Astrocyte of the spinal cord (primary cell): ENCODE data around the gene UBE2S.
"Not testable (repeated sequence)": the region's sequence is repeated elsewhere in the genome, so short reads cannot be mapped to it uniquely, and the experiment has no call there.

Source experiments
- DNase-seq: peaks from one replicate; pipeline ENCODE4 v3.0.0; 2011; ENCODE audit warnings: low read depth, low spot score
- H3K4me3 ChIP-seq: 2 replicates; pipeline ENCODE4 v1.5.1; 2011; ENCODE audit warnings: low read depth, mild to moderate bottlenecking, low read length, moderate library complexity
- in situ Hi-C: cut with HindIII; loops from 2 replicates; pipeline ENCODE4 v1.10.0; 2017; ENCODE audit warnings: low sequenced_read_pairs
- TF ChIP-seq, protein P1 (sequence below): IDR thresholded peaks from 2 replicates; pipeline ENCODE4 v1.5.1; 2012; ENCODE audit warnings: low read depth, mild to moderate bottlenecking, low read length, inconsistent platforms

Gene UBE2S

DNA sequence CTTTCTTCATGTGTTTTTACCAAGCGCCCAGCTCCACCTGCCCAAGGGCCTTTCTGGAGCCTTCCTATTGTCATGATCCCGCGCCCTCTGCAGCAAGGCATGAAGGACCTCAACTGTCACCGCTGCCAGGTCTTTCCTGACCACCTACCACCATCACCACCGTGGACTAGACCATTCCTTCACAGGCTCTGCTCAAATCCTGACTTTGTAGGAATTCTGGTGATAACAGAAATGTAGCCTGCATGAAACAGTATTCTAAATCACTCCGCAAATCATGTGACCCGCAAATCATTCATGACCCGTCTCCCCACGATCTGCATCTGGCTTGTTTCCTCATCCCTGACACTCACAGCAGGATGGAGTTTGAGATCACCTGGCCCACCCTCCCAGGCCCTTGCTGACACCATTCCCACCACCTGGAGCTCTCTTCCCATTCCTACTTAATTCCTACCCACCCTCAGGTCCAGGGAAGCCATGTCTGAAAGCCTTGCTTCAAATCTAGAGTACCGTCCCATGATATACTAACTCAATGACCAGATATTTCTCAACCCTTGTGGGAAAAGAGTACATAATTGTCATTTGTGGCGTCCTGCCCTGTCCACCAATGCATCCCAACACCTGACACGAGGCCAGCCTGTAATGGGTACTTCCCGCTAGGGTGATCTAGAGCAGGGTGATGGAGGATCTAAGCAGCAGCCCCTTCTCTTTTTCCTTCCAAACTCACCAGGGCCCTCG, 1.3 kb downstream of the UBE2S start:
- TF ChIP-seq, protein P1, sequence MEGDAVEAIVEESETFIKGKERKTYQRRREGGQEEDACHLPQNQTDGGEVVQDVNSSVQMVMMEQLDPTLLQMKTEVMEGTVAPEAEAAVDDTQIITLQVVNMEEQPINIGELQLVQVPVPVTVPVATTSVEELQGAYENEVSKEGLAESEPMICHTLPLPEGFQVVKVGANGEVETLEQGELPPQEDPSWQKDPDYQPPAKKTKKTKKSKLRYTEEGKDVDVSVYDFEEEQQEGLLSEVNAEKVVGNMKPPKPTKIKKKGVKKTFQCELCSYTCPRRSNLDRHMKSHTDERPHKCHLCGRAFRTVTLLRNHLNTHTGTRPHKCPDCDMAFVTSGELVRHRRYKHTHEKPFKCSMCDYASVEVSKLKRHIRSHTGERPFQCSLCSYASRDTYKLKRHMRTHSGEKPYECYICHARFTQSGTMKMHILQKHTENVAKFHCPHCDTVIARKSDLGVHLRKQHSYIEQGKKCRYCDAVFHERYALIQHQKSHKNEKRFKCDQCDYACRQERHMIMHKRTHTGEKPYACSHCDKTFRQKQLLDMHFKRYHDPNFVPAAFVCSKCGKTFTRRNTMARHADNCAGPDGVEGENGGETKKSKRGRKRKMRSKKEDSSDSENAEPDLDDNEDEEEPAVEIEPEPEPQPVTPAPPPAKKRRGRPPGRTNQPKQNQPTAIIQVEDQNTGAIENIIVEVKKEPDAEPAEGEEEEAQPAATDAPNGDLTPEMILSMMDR, result no peak
- peak overlapping the region; percentile 80 for H3K4me3 ChIP-seq
- no peak for DNase-seq
- in situ Hi-C loops, result no loop called here

DNA sequence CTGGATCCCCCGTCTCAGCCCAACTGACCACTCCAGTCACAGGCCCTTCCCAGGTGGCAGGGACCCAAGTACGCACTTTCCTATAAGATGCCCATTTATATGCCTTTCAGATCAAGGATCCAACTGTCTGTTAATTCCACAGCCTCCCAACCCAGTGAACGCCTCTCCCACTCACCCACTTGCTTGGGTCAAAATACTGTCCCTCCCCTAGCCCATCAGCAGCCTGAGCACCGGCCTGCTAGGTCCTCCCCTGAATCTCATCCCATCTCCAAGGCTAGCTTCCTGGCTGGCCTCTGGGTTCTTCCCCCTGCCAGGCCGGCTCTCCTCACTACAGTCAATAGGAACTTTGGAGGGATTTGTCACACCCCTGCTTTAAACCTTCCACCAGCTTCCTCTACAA, 1.9 kb downstream of the UBE2S start:
- peak overlapping the region; percentile 80 for H3K4me3 ChIP-seq
- TF ChIP-seq, protein P1, result no peak
- DNase-seq, result no peak
- in situ Hi-C loops, result no loop called here

DNA sequence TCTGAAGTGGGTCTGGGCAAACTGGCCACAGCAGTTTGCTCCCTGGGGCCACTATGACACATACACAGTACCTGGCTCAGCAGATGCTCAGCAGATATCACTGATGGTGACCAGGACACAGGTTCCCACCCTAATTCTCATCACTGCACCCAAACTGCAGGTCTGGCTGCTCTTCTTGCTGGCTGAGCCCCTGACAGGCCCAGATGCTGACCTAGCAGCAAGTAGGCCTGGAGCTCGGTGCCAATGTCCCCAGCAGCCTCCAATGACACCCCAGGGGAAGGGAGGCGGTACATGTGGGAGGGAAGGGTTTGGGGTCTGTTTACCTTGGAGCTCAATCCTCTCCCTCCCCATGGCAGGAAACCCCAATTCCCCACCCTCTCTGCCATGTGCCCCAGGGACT, 5.1 kb downstream of the UBE2S start:
- in situ Hi-C loops, result no loop called here
- H3K4me3 ChIP-seq, result no peak overlapping the region
- TF ChIP-seq, protein P1, result no peak
- DNase-seq, result no peak

DNA sequence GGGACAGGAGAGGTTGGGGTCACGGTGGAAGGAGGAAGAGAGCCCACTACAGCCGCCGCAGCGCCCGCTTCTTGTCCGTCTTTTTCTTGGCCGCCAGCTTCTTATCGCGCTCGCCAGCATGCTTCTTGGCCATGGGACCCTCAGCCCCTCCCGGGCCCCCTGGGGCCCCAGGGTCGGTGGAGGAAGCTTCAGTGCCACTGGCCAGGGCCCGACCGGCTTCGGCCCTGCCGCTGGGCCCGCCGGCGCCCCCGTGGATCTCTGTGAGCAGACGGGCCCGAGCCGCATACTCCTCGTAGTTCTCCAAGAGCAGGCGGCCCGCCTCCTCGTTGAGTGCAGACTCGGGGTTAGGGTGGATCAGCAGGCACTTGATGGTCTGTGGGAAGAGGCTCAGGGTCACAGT, 6.2 kb downstream of the UBE2S start:
- DNase-seq, H3K4me3 ChIP-seq, in situ Hi-C loops: not testable (repeated sequence)

DNA sequence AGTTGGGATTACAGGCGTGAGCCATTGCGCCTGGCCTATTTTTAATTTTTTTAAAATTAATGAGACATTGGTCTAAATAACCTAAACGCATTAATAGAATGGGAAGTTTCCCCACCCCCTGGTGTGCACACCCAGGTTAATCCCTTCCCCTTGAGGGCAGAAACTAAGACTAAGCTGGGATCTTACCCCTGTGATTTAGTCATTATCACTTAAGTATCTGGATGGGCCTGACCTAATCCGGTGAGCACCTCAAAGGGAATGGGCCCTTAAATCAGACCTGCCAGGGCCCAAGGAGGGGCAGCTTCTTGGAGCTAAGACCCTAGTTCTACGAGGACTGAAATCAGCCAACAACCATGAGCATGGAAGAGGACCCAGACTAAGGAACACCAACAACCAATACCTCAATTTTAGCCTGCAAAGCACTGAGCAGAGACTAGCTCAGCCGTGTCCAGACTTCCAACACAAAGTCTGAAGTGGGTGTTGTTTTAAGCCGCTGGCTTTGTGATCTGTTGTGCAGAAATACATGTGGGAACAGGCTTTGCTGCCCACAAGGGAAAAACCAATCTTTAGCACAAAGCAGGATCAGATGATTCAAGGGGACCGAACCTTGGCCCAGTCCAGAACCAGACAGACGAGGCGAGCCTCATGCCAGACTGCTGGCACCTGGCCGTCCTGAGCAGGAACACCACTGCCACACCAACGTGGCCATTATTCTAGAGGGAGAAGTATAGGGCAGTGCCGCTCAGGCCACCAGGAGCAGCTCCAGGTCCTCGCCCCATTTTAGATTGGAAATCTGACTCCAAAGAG, 7.1 kb downstream of the UBE2S start:
- no peak for DNase-seq
- in situ Hi-C loops, result no loop called here
- TF ChIP-seq, protein P1, result no peak
- no peak overlapping the region for H3K4me3 ChIP-seq

DNA sequence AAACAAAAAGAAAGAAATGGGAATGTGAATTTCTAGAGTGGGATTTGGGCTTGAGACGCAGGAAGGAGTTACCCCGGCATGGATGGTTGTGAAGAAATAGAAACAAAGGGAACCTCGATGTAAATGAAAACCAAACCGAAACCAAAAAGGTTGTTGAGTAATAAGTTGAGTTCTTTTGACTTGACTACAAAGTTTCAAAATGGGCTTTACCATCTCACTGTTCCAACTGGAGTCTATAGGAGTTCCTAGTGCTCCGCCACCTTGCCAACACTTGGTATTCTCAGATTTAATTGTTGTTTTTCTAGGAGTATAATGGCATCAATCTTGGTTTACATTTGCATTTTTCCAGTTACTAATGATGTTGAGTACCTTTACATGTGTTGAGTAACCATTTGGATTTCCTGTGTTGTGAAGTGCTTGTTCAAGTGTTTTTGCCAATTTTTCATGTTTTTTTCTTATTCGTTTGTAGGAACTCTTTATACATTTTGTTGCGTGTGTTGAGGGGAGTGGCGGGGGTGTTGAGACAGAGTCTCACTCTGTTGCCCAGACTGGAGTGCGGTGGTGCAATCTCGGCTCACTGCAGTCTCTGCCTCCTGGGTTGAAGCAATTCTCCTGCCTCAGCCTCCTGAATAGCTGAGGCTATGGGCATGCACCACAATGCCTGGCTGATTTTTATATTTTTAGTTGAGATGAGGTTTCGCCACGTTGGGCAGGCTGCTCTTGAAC, 9.2 kb downstream of the UBE2S start:
- H3K4me3 ChIP-seq, result no peak overlapping the region
- in situ Hi-C loops, result loop anchor here (10.0 kb wide), 1 partner anchor 224 kb away; no protein-coding TSS in a partner anchor
- TF ChIP-seq, protein P1, result no peak
- no peak for DNase-seq
